ENCODE results near the gene LARP4B.

The LARP4B gene

GRCh38 chr10:924524-924859 lies 7.0 kb downstream of the LARP4B start:
- H3K27ac ChIP-seq (ENCODE audit: low read depth, low read length), result no peak overlapping the region
- H2AFZ ChIP-seq (ENCODE audit: low read length, unreplicated experiment), result no peak overlapping the region
- no peak overlapping the region for H3K4me3 ChIP-seq (ENCODE audit: low read depth, low read length)
- H3K79me2 ChIP-seq (ENCODE audit: control insufficient read depth, insufficient read depth, low read length, unreplicated experiment), result peaks cover 98% of the 10 kb centered on the region
- H3K36me3 ChIP-seq (ENCODE audit: insufficient read depth, low read length), result peaks cover 3% of the 10 kb centered on the region; the same call in 1 of the 2 replicates
- H3K4me1 ChIP-seq (ENCODE audit: control insufficient read depth, insufficient read depth, low read length, unreplicated experiment), result peaks cover 26% of the 10 kb centered on the region
- H3K27me3 ChIP-seq (ENCODE audit: insufficient read depth, low read length), result no peaks in the 10 kb centered on the region

GRCh38 chr10:923844-924523 lies 7.5 kb downstream of the LARP4B start:
- peaks cover 98% of the 10 kb centered on the region for H3K79me2 ChIP-seq (ENCODE audit: control insufficient read depth, insufficient read depth, low read length, unreplicated experiment)
- H3K4me3 ChIP-seq (ENCODE audit: low read depth, low read length), result no peak overlapping the region
- H2AFZ ChIP-seq (ENCODE audit: low read length, unreplicated experiment), result no peak overlapping the region
- H3K4me1 ChIP-seq (ENCODE audit: control insufficient read depth, insufficient read depth, low read length, unreplicated experiment), result peaks cover 23% of the 10 kb centered on the region
- H3K36me3 ChIP-seq (ENCODE audit: insufficient read depth, low read length), result peaks cover 3% of the 10 kb centered on the region; the same call in 1 of the 2 replicates
- no peak overlapping the region for H3K27ac ChIP-seq (ENCODE audit: low read depth, low read length)
- no peaks in the 10 kb centered on the region for H3K27me3 ChIP-seq (ENCODE audit: insufficient read depth, low read length)

DNA sequence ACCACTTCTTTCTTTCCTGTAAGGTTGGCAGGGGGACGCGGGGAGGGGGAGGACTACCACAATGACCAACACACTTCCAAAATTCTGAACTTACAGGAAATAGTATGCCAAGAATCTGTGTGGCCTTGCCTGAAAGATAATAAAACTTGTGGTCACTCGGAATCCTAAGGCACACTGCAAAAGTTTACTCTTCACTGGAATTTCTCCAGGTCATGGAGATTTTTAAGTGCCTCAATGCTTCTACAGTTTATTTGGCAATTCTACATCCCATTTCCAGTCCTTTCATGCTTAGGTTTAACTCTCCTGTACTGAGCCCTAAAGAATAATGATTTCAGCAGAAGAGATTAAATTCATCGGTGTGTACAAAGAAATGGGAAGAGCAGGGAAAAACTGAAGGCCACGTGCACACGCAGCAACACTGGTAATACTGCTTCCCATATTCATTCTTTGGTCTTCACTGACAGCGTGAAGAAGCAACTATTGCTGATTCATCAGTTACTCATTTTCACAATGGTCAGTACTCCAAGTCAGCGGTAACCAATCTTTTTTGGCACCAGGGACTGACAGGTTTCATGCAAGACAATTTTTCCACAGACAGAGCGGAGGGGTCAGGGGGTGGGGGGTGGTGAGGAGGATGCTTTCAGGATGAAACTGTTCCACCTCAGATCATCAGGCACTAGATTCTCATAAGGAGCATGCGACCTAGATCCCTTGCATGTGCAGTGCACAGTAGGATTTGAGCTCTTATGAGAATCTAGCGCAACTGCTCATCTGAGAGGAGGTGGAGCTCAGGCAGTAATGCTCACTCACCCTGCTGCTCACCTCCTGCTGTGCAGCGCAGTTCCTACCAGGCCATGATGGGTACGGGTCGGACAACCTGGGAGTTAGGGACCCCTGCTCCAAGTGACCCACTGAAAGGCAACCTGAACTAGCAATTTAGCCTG lies 9.8 kb downstream of the LARP4B start:
- peaks cover 14% of the 10 kb centered on the region for H3K36me3 ChIP-seq (ENCODE audit: insufficient read depth, low read length)
- no peak overlapping the region for H2AFZ ChIP-seq (ENCODE audit: low read length, unreplicated experiment)
- peak overlapping the region; percentile 29 for H3K27ac ChIP-seq (ENCODE audit: low read depth, low read length)
- 0 out of 2 replicates have a peak overlapping the region, but pooled peaks have one; percentile 9 for H3K4me3 ChIP-seq (ENCODE audit: low read depth, low read length)
- H3K4me1 ChIP-seq (ENCODE audit: control insufficient read depth, insufficient read depth, low read length, unreplicated experiment), result peaks cover 12% of the 10 kb centered on the region
- peaks cover 95% of the 10 kb centered on the region for H3K79me2 ChIP-seq (ENCODE audit: control insufficient read depth, insufficient read depth, low read length, unreplicated experiment)
- H3K27me3 ChIP-seq (ENCODE audit: insufficient read depth, low read length), result no peaks in the 10 kb centered on the region

DNA sequence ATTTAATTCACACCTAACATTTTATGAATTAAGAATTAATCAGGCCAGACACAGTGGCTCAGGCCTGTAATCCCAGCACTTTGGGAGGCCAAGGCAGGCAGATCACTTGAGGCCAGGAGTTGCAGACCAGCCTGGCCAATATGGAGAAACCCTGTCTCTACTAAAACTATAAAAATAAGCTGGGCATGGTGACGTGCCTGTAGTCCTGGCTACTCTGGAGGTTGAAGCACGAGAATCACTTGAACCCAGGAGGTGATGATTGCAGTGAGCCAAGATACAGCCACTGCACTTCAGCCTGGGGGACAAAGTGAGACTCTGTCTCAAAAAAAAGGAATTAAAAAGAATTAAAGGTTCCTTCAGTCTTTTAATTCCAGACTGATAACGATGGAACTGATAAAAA lies 11.1 kb downstream of the LARP4B start:
- Histone ChIP-seq H3K27me3 (ENCODE audit: insufficient read depth, low read length) (no peaks in the 10 kb centered on the region), H2AFZ (ENCODE audit: low read length, unreplicated experiment) (no peak overlapping the region), H3K79me2 (ENCODE audit: control insufficient read depth, insufficient read depth, low read length, unreplicated experiment) (peaks cover 96% of the 10 kb centered on the region), H3K27ac (ENCODE audit: low read depth, low read length) (no peak overlapping the region), H3K36me3 (ENCODE audit: insufficient read depth, low read length) (peaks cover 15% of the 10 kb centered on the region), H3K4me3 (ENCODE audit: low read depth, low read length) (no peak overlapping the region), H3K4me1 (ENCODE audit: control insufficient read depth, insufficient read depth, low read length, unreplicated experiment) (peaks cover 12% of the 10 kb centered on the region)

DNA sequence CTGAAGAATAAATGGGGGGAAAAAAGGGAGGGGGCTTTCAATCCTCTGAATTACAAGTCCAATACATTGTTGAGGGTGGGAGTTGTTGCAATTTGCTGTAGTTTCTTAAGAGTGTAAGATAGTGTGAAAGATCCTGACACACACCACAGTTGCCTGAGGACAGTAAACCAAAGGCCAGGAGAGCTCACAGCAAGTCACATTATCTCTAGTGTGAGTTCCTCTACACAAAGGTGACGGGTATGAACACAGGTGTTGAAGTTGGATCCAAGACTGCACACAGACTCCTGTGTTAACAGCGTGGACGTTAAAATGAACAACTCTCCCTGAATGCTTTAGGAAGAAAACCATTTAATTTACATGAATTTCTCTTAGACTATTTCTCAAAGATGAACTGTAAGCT lies 12.0 kb downstream of the LARP4B start:
- Histone ChIP-seq H3K36me3 (ENCODE audit: insufficient read depth, low read length) (peaks cover 13% of the 10 kb centered on the region), H3K27ac (ENCODE audit: low read depth, low read length) (no peak overlapping the region), H3K27me3 (ENCODE audit: insufficient read depth, low read length) (no peaks in the 10 kb centered on the region), H3K4me1 (ENCODE audit: control insufficient read depth, insufficient read depth, low read length, unreplicated experiment) (peaks cover 12% of the 10 kb centered on the region), H2AFZ (ENCODE audit: low read length, unreplicated experiment) (no peak overlapping the region), H3K79me2 (ENCODE audit: control insufficient read depth, insufficient read depth, low read length, unreplicated experiment) (peaks cover 96% of the 10 kb centered on the region), H3K4me3 (ENCODE audit: low read depth, low read length) (no peak overlapping the region)

GRCh38 chr10:917999-918398 lies 13.5 kb downstream of the LARP4B start:
- peaks cover 12% of the 10 kb centered on the region; the same call in 1 of the 2 replicates for H3K36me3 ChIP-seq (ENCODE audit: insufficient read depth, low read length)
- peaks cover 12% of the 10 kb centered on the region for H3K4me1 ChIP-seq (ENCODE audit: control insufficient read depth, insufficient read depth, low read length, unreplicated experiment)
- no peak overlapping the region for H2AFZ ChIP-seq (ENCODE audit: low read length, unreplicated experiment)
- H3K27me3 ChIP-seq (ENCODE audit: insufficient read depth, low read length), result no peaks in the 10 kb centered on the region
- no peak overlapping the region for H3K4me3 ChIP-seq (ENCODE audit: low read depth, low read length)
- H3K27ac ChIP-seq (ENCODE audit: low read depth, low read length), result no peak overlapping the region
- H3K79me2 ChIP-seq (ENCODE audit: control insufficient read depth, insufficient read depth, low read length, unreplicated experiment), result peaks cover 93% of the 10 kb centered on the region

DNA sequence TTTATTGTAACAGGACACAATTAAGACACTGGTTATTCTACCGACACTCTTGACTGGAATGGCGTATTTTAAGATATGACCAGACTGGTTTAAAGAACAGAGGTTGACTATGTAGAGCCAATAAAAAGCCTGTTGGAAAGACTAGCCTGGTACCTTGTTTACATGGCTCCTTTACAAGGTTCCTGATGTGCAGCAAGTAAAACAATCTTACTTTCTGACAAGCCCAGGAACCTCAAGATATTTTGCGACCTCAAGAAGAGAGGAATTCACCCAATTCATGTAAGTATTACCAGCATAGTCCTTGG lies 14.1 kb downstream of the LARP4B start:
- Histone ChIP-seq H3K36me3 (ENCODE audit: insufficient read depth, low read length) (peaks cover 12% of the 10 kb centered on the region; the same call in 1 of the 2 replicates), H3K27ac (ENCODE audit: low read depth, low read length) (no peak overlapping the region), H3K4me1 (ENCODE audit: control insufficient read depth, insufficient read depth, low read length, unreplicated experiment) (peaks cover 12% of the 10 kb centered on the region), H2AFZ (ENCODE audit: low read length, unreplicated experiment) (no peak overlapping the region), H3K27me3 (ENCODE audit: insufficient read depth, low read length) (no peaks in the 10 kb centered on the region), H3K4me3 (ENCODE audit: low read depth, low read length) (no peak overlapping the region), H3K79me2 (ENCODE audit: control insufficient read depth, insufficient read depth, low read length, unreplicated experiment) (peaks cover 93% of the 10 kb centered on the region)

GRCh38 chr10:916716-917415 lies 14.6 kb downstream of the LARP4B start:
- Histone ChIP-seq H3K27me3 (ENCODE audit: insufficient read depth, low read length) (no peaks in the 10 kb centered on the region), H2AFZ (ENCODE audit: low read length, unreplicated experiment) (no peak overlapping the region), H3K4me1 (ENCODE audit: control insufficient read depth, insufficient read depth, low read length, unreplicated experiment) (peaks cover 8% of the 10 kb centered on the region), H3K27ac (ENCODE audit: low read depth, low read length) (no peak overlapping the region), H3K4me3 (ENCODE audit: low read depth, low read length) (no peak overlapping the region), H3K79me2 (ENCODE audit: control insufficient read depth, insufficient read depth, low read length, unreplicated experiment) (peaks cover 93% of the 10 kb centered on the region), H3K36me3 (ENCODE audit: insufficient read depth, low read length) (peaks cover 14% of the 10 kb centered on the region)

- no peak overlapping the region for H3K4me3 ChIP-seq (ENCODE audit: low read depth, low read length)
- H3K79me2 ChIP-seq (ENCODE audit: control insufficient read depth, insufficient read depth, low read length, unreplicated experiment), result peaks cover 91% of the 10 kb centered on the region
- 0 out of 2 replicates have a peak overlapping the region, but pooled peaks have one; percentile 8 for H3K27ac ChIP-seq (ENCODE audit: low read depth, low read length)
- H3K36me3 ChIP-seq (ENCODE audit: insufficient read depth, low read length), result peaks cover 15% of the 10 kb centered on the region
- no peaks in the 10 kb centered on the region for H3K27me3 ChIP-seq (ENCODE audit: insufficient read depth, low read length)
- no peak overlapping the region for H2AFZ ChIP-seq (ENCODE audit: low read length, unreplicated experiment)
- H3K4me1 ChIP-seq (ENCODE audit: control insufficient read depth, insufficient read depth, low read length, unreplicated experiment), result no peaks in the 10 kb centered on the region
Observed at GRCh38 chr10:909831-910230, 21.7 kb downstream of the LARP4B start.

GRCh38 chr10:905972-906371 lies 25.5 kb downstream of the LARP4B start:
- H2AFZ ChIP-seq (ENCODE audit: low read length, unreplicated experiment), result no peak overlapping the region
- no peak overlapping the region for H3K4me3 ChIP-seq (ENCODE audit: low read depth, low read length)
- peaks cover 92% of the 10 kb centered on the region for H3K79me2 ChIP-seq (ENCODE audit: control insufficient read depth, insufficient read depth, low read length, unreplicated experiment)
- H3K27ac ChIP-seq (ENCODE audit: low read depth, low read length), result no peak overlapping the region
- H3K36me3 ChIP-seq (ENCODE audit: insufficient read depth, low read length), result peaks cover 14% of the 10 kb centered on the region
- H3K27me3 ChIP-seq (ENCODE audit: insufficient read depth, low read length), result no peaks in the 10 kb centered on the region
- no peaks in the 10 kb centered on the region for H3K4me1 ChIP-seq (ENCODE audit: control insufficient read depth, insufficient read depth, low read length, unreplicated experiment)
